Stimulated activated naive CD4-positive, alpha-beta T cell treated with Interleukin-2 at 50 U/mL for 16 hours (primary cell): Measurements from ENCODE around the gene SORCS3.

Experiments
- DNase-seq: peaks from one replicate; lab custom pipeline; 2025; lab: John Stamatoyannopoulos, UW

Gene SORCS3

DNA sequence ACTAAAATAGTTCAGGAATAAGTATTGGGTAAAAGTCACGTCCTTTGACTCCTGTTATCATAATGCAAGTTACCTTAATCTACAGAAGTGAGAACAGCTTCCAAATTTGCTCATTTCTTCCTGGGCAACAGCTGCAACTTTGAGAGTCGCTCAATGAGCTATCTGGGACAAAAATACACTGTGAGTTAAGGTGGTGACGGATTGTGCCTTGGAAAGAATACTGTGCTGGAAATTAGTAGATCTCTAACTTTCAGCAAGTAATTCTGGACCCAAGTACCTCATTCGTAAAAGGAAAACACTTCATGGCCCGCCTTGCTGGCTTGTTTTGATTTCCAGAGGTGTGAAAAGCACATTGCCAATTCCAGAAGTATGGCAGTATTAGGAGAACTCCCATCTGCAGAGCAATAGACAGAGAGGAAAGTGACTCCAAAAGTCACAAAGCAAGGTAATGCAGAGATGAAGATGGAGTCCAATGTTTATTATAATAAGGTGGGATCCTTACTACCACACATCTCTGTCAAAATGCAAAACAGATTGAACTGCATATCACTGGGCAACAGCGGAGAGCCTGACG lies 626.0 kb downstream of the SORCS3 start:
- DNase-seq, result no peak

DNA sequence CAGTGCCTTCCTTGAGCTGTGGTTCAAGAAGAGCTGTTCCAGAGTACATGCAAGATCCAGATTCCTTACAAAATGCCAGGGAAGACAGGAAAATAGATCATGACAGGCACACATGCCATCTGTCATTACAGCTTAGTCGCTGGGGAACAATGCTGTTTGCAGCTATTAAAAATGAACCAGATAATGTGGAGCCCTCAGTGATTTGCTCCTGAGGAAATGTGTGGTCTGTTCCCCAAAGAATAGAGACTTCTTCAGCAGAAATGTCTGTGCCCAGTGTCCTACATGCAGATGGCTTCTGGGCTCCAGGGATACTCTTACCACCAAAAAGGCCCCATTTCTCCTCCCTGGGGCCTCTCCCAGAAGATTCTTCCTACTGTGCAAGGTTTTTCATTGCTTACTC lies 627.9 kb downstream of the SORCS3 start:
- no peak for DNase-seq

DNA sequence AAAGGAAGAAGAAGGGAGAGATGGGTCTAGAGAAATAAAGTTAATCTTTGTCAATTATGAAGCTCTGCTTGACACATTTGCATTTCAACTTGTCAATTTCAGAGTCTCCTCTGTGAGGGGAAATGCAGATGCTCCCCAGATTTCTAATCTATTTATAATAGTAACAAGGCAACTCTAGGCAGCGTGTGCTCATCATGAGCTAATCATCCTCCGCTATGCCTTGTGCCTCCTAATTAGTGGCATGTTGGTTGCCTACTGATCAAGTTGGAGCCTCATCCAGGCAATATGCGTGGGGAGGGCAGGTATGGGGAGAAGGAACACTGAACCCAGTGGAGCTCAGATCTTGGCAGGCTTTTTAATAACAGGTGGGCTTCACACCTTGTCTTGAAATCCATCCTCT lies 628.6 kb downstream of the SORCS3 start:
- no peak for DNase-seq

DNA sequence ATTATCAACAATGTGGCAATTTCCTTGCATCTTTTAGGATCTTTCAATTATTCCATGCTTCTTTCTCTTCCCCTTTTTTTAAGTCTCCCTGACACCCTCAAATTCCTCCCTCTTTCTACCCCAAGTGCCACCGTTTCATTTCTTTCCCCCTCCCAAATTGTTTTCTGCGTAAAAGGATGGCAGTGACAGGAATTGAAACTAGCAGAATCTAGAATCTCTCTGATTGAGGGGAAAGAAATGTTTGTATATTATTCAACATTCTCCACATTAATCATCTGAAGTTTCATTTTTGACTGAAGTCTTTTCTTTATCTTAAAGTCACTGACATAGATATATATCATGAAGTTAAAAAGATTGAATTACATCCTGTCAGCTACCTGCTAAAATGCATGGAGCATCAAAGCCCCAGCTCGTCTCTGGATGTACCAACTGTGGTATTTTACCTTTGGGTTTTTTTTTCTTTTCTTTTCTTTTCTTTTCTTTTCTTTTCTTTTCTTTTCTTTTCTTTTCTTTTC lies 633.5 kb downstream of the SORCS3 start:
- no peak for DNase-seq

DNA sequence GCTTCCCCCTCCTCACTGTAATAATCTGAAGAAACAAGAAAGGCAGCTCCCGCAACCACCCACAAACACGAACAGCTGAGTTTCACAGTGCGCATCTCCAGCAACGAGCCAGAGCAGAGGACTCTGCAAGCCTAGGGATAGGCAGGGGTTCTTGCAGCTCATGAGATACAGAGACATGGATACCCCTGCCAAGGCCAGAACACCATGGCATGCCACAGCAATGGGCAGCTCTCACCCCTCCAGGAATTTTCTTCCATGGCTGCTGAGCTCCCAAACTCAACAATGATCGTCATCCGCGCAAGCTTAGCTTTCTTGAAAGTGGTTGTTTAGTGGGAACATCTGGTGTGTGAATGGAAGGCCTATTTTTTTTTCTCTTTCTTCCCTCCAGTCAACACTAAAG lies 637.3 kb downstream of the SORCS3 start:
- DNase-seq, result no peak

DNA sequence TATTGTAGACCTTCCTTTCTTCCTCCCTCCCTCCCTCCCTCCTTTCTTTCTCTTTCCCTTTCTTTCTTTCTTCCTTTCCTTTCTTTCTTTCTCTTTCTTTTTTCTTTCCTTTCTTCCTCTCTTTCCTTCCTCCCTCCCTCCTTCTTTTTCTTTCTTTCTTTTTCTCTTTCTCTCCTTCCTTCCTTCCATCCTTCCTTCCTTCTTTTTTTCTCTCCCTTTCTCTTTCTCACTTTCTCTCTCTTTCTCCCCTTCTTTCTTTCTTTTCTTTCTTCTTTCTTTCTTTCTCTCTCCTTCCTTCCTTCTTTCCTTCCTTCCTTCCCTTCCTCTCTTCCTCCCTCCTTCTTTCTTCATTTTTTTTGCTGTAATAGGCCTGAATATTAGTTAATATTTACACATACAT lies 638.0 kb downstream of the SORCS3 start:
- DNase-seq, result no peak

DNA sequence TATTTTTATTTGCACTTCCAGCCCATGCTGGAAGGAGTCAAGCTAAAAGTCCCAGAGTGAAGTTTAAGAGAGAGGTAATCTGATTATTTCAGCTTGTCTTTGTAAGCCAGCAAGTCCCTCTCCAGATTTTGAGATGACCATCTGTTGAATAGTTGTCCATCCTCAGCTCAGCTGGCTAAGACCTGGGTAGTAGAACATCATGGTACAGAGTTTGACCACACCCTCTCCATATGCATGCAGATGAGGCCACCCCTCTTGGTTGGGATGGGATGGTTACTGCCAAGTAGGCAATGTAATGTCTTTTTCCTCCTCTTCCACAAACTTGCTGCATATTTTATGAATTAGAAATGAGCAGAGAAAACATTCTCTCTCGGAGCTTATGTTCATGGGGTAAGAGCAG lies 639.8 kb downstream of the SORCS3 start:
- no peak for DNase-seq

DNA sequence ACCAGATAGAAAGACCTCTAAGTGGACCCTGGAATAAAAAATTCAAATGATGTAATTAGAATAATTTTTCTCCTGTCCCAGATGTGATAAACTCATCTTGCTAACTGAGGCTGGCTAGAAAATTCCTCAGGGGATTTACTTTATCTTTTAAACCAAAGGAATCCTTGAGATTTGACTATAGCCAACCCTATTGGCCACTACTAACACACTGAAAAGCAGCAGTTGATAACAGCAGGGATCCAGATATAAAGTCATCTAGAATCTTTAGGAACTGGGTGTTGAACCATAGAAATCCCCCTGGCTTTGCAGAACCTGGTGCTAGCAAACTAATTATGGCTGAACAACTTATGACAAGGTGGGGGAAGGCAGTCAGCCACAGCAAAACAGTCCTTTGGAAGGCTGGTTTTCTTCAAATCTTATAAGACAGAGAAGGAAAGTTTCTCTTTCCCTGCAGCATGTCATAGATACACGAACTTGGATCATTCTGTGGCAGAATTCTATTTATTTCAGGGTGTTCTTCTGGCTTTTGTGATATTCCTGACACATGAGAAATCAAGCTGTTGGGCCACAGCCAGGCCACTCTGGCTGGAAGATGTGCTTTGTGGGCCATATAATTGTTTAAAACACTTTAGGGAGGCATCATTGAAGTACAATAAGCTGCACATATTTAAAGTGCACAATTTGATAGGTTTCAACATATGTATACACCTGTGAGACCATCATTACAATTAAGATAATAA lies 643.6 kb downstream of the SORCS3 start:
- DNase-seq, result no peak

DNA sequence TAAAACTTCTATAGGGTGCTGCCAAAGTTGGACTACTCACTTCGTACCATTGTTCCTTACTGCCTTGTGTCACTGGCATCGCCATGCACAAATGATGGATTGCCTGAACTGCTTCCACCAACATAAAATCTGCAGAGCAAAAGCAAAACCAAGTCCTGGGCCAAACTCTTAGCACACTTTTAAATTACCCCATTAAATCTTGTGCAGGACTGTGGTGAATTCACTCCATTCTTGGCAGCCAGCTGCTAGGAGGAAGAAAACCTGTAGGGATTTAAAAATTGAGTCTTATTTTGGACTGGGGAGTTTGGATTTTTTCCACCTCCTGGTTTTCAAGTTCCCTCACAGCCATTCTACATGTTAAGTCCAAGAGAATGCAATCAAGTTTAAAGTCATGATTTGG lies 646.9 kb downstream of the SORCS3 start:
- no peak for DNase-seq

DNA sequence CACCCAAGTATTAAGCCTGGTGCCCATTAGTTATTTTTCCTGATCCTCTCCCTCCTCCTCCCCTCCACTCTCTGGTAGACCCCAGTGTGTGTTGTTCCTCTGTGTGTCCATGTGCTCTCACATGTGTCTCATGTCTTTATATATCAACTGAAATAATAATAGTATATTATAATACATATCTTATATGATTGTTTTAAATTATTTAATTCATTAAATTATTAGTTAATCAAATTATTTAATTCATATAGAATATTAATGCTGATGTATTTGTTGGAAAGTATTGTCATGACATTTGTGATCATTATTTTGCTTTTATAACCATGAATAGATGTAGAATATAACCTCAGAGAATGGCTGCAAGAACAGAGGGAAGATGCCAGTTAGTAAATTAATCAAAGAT lies 647.5 kb downstream of the SORCS3 start:
- DNase-seq, result no peak

DNA sequence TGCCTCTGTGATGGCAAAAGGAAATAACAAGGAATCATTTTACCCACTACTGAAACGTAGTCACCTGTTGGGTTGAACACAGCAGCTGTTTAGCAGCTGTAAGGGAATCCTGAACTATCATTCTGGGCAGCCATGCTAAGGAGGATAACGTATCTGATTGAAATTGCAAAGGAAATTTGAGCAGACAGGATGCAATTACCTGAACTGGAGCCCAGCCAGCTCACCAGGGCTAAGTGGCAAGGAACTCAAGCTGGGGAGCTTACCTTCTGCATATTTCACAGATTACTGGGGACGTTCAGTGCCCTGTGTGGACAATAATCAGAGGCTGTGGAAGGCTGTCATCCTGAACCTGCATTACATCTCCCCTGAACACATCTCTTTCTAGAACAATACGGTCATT lies 650.5 kb downstream of the SORCS3 start:
- no peak for DNase-seq

DNA sequence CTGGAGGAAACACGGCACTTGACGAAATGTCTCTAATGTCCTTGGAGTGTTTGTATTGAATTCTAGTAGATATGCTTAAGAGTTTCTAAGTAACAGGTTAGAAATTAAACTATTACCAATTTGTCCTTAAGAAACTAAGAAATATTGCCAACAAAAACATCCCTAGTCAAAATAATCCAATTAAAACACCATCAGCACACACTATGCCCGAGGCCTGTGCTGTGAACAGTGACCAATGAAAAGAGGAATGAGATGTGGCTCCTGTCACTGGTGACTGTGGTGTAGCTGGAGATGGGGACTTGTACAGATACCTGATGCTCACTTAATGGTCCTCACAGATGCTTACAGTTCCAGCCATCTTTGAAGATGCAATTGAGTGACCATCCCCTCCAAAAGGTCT lies 651.1 kb downstream of the SORCS3 start:
- no peak for DNase-seq
